Activated CD8-positive, alpha-beta T cell treated with anti-CD3 and anti-CD28 coated beads, Interleukin-2, amount 10 ng/mL, durations not matched to agents 7 days and 5 days (primary cell): ENCODE data around the gene MFAP3L. TPM values are rescaled to one million over a fixed set of nuclear protein-coding genes. Genes with fewer than 3 reads are reported as not detected.

Experiments used
- ATAC-seq: fragments of 150-1000 bp; cut with Tn5 transposase; one replicate; pipeline ENCODE4 v1.10.0; 2021; ENCODE audit warnings: moderate library complexity
- CTCF ChIA-PET: fragments of 350-600 bp; sonication (Branson Sonifier 250); formaldehyde crosslinking; loops from one replicate; lab custom pipeline; 2021; ENCODE audit warnings: antibody characterized with exemption; lab: Charles Lee
- POLR2A ChIA-PET: fragments of 350-600 bp; sonication (Branson Sonifier 250); formaldehyde crosslinking; loops from one replicate; lab custom pipeline; 2021; ENCODE audit warnings: antibody characterized with exemption; lab: Charles Lee
- DNase-seq: peaks from one replicate; pipeline ENCODE4 v3.0.0-alpha.2; 2020
- H3K27ac Mint-ChIP-seq: one replicate; pipeline ENCODE4 v1.8.0; 2021; ENCODE audit warnings: mild to moderate bottlenecking, mixed read lengths
- H3K27me3 Mint-ChIP-seq: one replicate; pipeline ENCODE4 v1.8.0; 2021; ENCODE audit warnings: low read depth, mixed read lengths
- H3K36me3 Mint-ChIP-seq: one replicate; pipeline ENCODE4 v1.8.0; 2021; ENCODE audit warnings: low read depth, mixed read lengths
- H3K4me1 Mint-ChIP-seq: one replicate; pipeline ENCODE4 v1.8.0; 2021; ENCODE audit warnings: low read depth, mixed read lengths
- H3K4me3 Mint-ChIP-seq: one replicate; pipeline ENCODE4 v1.8.0; 2021; ENCODE audit warnings: mild to moderate bottlenecking, mixed read lengths
- H3K9me3 Mint-ChIP-seq: one replicate; pipeline ENCODE4 v1.8.0; 2022; ENCODE audit warnings: mixed read lengths; ENCODE audit not compliant: insufficient read depth
- total RNA-seq, 2 experiments: library from RNA; stranded (reverse); gene quantifications; one replicate each; pipeline ENCODE4 v1.2.3, GENCODE V29; 2021

MFAP3L gene
- total RNA-seq, 2 experiments from 2014 or later = 0.03 to 0.32 TPM

DNA sequence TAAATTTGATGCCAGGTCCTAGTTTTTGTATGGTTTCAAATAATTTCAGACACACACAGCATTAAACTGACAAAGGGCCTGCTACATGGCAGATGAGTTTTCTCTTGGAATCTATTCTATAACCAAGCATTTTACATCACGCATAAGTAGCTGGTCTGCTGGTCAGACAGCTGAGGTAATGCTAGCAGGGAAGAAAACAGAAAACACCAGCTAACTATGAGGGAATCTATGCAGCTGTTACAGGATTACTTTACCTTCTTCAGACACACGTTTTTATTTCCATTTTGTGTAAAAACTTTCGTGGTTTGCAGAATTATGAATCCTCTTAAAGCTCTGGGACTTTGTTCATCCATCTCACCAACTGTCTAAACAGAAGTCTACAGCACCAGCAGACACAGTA, 42.0 kb downstream of the MFAP3L start:
- H3K4me3 Mint-ChIP-seq = no peak overlapping the region
- no peak for DNase-seq
- H3K36me3 Mint-ChIP-seq = no peaks in the 10 kb centered on the region
- ChIA-PET POLR2A (no interaction called here), CTCF (no interaction called here)
- no peak for ATAC-seq
- H3K4me1 Mint-ChIP-seq = no peaks in the 10 kb centered on the region
- no peak overlapping the region for H3K27ac Mint-ChIP-seq
- H3K9me3 Mint-ChIP-seq = no peaks in the 10 kb centered on the region
- peaks cover 9% of the 10 kb centered on the region for H3K27me3 Mint-ChIP-seq

DNA sequence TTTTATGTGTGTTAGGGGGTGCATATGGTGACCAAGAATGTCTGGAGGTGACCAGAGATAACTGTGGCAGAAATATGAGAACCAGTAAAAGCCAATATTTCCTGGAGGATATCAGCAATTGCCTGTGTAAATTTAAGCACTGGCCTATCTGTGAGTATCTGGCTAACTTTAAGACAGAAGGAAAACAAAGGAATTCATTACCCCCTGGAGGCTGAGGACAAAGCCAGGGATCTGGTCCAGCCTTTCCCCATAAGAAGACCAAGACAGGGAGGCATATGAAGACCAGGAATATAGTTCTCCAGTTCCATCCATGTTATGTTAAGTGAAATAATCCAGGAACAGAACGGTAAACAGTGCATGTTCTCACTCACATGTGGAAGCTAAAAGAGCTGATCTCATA, 49.2 kb downstream of the MFAP3L start:
- Mint-ChIP-seq H3K27ac (no peak overlapping the region), H3K4me1 (no peaks in the 10 kb centered on the region), H3K4me3 (no peak overlapping the region), H3K9me3 (no peaks in the 10 kb centered on the region), H3K36me3 (no peaks in the 10 kb centered on the region), H3K27me3 (peaks cover 5% of the 10 kb centered on the region)
- ChIA-PET POLR2A (no interaction called here), CTCF (no interaction called here)
- ATAC-seq (no peak), DNase-seq (no peak)

DNA sequence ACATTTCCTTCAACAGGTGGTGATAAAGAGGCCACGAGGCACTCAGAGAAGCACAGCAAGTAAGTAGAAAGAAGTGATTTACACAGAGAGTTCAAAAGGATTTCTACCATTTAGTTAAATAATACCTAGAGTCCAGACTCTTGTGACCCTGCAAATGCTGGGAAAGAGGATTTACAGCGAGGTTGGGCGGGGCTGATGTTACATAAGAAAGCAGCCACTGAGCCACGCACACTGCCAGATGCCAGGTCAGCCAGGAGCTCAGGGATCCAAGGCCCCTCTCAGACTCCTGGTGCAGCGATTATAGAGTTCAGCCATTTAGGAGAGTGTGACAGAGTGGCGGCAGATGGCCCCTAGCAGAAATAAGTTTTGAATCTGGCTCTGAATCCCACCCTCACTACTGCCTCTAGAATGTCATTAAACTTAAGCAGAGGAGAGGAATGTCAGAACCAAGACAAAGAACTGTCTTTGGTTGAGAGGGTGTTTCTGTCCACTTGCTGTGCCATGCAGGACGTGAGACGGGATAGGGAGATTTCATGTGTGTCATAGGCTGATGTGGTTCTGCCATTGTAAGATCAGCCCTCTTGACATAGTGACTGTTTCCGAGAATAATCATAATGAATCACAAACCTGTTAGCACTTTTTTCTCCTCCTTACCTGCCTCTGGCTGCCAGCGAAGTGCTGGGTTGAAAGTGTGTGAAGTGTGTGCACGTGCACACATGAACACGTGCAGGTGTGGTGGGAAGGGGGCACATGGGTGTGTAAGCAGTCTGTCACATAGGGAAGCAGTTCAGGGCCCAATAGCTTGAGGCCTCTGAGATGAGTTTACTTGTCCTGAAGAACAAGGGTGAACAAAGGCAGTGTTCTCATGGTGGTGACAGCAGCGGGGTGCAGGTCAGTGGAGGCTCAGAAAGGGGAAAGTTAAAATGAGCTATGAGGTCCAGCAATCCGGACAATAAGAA, 50.1 kb downstream of the MFAP3L start:
- ATAC-seq (no peak), DNase-seq (no peak)
- Mint-ChIP-seq H3K36me3 (no peaks in the 10 kb centered on the region), H3K4me3 (no peak overlapping the region), H3K9me3 (no peaks in the 10 kb centered on the region), H3K27ac (no peak overlapping the region), H3K27me3 (peaks cover 2% of the 10 kb centered on the region), H3K4me1 (no peaks in the 10 kb centered on the region)
- ChIA-PET CTCF (no interaction called here), POLR2A (no interaction called here)

DNA sequence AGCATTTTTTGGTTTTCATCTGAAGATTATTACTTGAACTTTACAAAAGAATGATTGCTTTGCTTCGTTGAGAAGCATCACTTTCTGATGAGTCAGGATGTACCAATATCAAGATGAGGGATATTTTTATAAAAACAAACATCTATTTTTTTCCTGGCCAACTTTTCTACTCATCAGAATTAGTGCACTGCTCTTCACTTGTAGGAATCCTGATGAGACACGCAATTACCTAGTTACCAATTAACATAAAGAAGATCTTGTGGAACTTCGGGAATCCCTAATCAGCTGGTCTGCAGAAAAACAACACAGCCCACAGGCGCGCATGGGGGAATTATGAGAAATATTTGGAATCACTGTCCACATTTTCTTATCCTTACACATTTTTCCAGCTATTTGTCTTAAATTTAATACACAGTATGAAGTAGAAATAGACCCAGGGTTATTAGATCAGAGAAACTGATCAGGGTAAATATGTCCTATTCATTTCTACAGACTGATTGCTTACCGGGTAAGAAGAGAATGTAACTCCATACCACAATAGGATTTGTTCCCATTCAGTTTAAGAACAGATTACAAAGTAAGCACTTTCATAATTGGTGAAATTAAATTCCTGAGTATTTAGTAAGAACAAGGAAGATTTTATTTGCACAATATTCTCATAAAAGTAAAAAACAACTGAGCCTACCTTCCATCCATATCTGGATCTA, 50.9 kb downstream of the MFAP3L start:
- no peak overlapping the region for H3K4me3 Mint-ChIP-seq
- ATAC-seq (no peak), DNase-seq (no peak)
- no peak overlapping the region for H3K27ac Mint-ChIP-seq
- no peaks in the 10 kb centered on the region for H3K36me3 Mint-ChIP-seq
- ChIA-PET POLR2A (no interaction called here), CTCF (no interaction called here)
- H3K4me1 Mint-ChIP-seq = no peaks in the 10 kb centered on the region
- no peaks in the 10 kb centered on the region for H3K9me3 Mint-ChIP-seq
- peaks cover 2% of the 10 kb centered on the region for H3K27me3 Mint-ChIP-seq

DNA sequence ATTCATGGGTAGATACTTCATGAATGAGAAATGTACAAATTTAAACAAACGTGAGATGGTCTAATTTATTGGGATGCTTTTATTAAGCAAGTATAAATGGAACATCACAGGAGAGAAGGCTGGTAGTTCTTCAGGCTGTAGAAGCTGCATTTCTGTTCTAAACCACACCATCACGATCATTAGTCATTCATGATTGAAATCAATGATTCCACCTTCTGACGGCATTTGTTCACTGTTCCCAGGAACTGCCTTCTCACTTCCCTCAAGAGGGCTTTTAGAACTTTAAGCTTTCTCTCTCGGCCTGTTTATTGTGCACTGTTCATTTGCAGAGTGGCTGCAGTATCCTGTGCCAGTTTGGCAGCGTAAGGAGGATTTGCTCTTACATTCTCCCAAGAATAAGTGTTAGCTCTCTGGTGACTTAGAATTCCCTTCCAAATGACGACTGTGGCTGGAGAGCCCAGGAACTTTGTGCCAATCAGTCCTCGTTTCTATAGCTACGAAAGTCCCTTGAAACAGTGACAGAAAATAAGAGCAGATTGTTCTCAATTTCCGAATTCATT, 54.7 kb downstream of the MFAP3L start:
- no peaks in the 10 kb centered on the region for H3K36me3 Mint-ChIP-seq
- ATAC-seq (no peak), DNase-seq (no peak)
- H3K4me1 Mint-ChIP-seq = no peaks in the 10 kb centered on the region
- H3K27me3 Mint-ChIP-seq = peaks cover 5% of the 10 kb centered on the region
- no peak overlapping the region for H3K4me3 Mint-ChIP-seq
- H3K27ac Mint-ChIP-seq = no peak overlapping the region
- POLR2A ChIA-PET = no interaction called here
- CTCF ChIA-PET = no interaction called here
- H3K9me3 Mint-ChIP-seq = no peaks in the 10 kb centered on the region

DNA sequence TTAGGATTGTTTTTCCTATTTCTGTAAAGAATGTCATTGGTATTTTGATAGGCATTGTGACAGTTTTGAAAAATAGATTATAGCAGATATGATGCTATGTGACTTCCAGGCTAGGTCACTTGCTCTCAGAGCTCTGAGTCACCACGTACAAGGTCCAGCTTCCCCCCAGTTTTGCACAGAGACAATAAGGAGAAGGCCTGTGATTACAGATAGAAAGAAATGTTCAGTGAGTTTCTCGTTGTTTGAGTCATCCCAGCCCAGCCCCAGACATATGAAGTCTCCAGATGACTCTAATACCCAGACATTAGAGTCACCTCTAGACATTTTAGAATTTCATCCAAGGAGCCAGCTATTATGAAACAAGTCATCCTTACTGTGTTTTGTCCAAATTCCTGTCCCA, 57.2 kb downstream of the MFAP3L start:
- Mint-ChIP-seq H3K4me1 (no peaks in the 10 kb centered on the region), H3K9me3 (no peaks in the 10 kb centered on the region), H3K27ac (no peak overlapping the region), H3K36me3 (no peaks in the 10 kb centered on the region), H3K27me3 (peaks cover 4% of the 10 kb centered on the region), H3K4me3 (no peak overlapping the region)
- ATAC-seq (no peak), DNase-seq (no peak)
- CTCF ChIA-PET = no interaction called here
- POLR2A ChIA-PET = no interaction called here

DNA sequence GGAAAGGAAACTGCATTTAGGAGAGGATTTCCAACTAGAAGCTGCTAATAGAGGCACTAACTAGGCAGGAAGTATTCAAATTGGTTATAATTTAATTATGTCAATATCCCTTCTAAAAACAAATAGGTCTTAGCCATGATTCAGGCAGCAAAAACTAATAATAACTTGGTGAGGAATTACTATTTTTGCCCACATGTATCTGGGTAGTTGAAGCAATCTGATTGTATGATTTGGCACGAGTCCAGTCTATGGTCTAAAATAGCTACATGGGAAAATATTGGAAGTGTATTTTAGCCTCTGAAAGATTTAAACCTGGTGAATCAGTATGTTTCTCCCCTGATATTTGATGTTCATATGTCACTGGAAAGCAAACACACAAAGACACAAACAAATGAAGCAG, 62.2 kb downstream of the MFAP3L start:
- H3K4me3 Mint-ChIP-seq = no peak overlapping the region
- no peaks in the 10 kb centered on the region for H3K9me3 Mint-ChIP-seq
- ChIA-PET POLR2A (no interaction called here), CTCF (no interaction called here)
- ATAC-seq (no peak), DNase-seq (no peak)
- H3K4me1 Mint-ChIP-seq = no peaks in the 10 kb centered on the region
- H3K27ac Mint-ChIP-seq = no peak overlapping the region
- peaks cover 4% of the 10 kb centered on the region for H3K27me3 Mint-ChIP-seq
- no peaks in the 10 kb centered on the region for H3K36me3 Mint-ChIP-seq

DNA sequence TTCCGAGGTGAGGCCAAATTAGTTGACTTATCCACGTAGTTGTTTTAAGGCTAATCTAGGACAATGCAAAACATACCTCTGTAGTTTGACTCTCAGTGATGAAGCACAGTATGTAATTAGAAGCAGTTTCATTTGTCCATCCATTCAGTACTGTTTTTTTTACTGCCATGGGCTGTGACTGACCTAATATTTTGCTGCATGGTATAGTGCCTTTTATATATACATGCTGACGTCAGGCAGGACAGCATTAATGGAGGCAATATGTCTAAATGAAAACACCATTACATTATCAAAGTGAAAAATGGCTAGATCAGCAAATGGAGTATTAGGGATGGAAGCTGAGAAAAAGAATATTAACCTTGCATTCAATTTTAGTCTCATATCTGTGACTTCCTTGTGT, 66.9 kb downstream of the MFAP3L start:
- H3K9me3 Mint-ChIP-seq = no peaks in the 10 kb centered on the region
- ChIA-PET CTCF (no interaction called here), POLR2A (no interaction called here)
- no peak overlapping the region for H3K27ac Mint-ChIP-seq
- no peaks in the 10 kb centered on the region for H3K4me1 Mint-ChIP-seq
- no peaks in the 10 kb centered on the region for H3K27me3 Mint-ChIP-seq
- ATAC-seq = no peak
- no peak for DNase-seq
- no peak overlapping the region for H3K4me3 Mint-ChIP-seq
- H3K36me3 Mint-ChIP-seq = no peaks in the 10 kb centered on the region

DNA sequence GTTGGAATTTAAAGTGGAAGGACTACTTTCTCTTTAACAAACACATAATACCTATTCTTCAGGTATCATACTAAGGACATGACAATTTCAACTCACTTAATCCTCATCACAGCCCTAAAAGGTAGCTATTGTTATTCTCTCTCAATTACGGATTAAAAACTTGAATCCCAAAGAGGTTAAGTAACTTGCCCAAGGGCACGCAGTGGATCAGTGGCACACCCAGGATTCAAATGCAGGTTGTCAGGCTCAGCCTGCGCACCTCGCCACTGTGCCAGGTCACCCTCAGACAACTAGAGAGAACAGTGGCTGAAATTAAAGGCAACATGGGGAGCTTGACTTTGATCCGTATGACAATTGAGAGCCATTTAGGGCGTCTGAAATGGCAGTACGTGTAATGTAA, 67.6 kb downstream of the MFAP3L start:
- no peaks in the 10 kb centered on the region for H3K27me3 Mint-ChIP-seq
- H3K9me3 Mint-ChIP-seq = no peaks in the 10 kb centered on the region
- H3K27ac Mint-ChIP-seq = no peak overlapping the region
- DNase-seq = no peak
- no peaks in the 10 kb centered on the region for H3K4me1 Mint-ChIP-seq
- ATAC-seq = no peak
- H3K36me3 Mint-ChIP-seq = no peaks in the 10 kb centered on the region
- no peak overlapping the region for H3K4me3 Mint-ChIP-seq
- ChIA-PET POLR2A (no interaction called here), CTCF (no interaction called here)

DNA sequence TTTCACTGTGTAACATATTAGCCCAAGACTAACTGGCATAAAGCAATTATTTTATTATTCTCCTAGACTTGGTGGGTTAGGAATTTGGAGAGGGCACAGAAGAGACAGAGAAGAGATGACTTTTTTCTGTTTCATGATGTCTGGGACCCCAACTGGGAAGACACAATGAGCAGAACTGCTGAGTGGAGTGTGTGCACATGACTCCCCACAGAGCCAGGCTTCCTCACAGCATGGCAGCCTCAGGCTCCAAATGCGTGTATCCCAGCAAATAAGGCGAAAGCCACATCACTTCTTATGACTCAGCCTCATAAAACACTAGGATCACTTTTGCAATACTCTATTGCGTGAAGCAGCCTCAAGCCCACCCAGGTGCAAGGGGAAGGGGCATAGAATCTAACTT, 68.4 kb downstream of the MFAP3L start:
- CTCF ChIA-PET = no interaction called here
- ATAC-seq = no peak

DNA sequence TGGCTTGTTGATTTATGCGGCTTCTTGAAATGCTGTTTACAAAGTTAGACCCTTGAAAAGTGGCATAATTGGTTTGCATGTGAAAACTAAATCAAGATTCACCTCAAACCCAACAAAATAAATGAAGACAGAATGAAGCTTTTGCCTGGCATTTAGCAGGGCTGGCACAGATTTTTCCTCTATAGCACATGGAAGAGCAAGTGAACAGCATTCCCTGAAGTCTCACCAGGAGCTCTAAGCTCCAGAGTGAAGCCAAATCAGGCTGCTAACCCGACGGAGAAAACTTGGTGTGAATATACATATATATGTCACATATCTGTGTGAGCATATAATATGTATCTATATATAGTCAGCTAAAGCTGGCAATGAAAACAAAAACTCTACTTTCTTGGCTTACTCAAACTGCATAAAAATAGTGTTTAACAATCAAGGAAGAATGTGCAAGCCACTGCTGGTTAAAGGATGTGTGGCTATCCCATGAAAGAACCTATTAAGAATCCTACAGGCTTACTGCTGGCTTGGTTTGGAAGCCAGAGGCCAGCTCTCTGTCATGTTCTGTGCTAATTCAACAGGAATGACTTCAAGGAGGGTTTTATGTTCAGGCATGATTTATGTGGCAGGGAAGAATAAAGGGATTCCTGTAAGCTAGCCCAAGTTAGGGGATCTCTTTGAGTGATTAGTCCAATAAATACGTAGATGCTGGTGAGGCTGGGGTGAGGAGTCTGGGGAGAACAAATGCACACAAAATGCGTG, 69.9 kb downstream of the MFAP3L start:
- ATAC-seq (no peak), DNase-seq (no peak)
- ChIA-PET POLR2A (no interaction called here), CTCF (no interaction called here)
- H3K9me3 Mint-ChIP-seq = no peaks in the 10 kb centered on the region
- H3K4me3 Mint-ChIP-seq = no peak overlapping the region
- no peaks in the 10 kb centered on the region for H3K27me3 Mint-ChIP-seq
- no peaks in the 10 kb centered on the region for H3K4me1 Mint-ChIP-seq
- H3K27ac Mint-ChIP-seq = no peak overlapping the region
- H3K36me3 Mint-ChIP-seq = no peaks in the 10 kb centered on the region

More for the DNA sequence above, 68.4 kb downstream of the MFAP3L start:
- DNase-seq = no peak
- Mint-ChIP-seq H3K36me3 (no peaks in the 10 kb centered on the region), H3K27me3 (no peaks in the 10 kb centered on the region), H3K4me1 (no peaks in the 10 kb centered on the region), H3K27ac (no peak overlapping the region), H3K9me3 (no peaks in the 10 kb centered on the region), H3K4me3 (no peak overlapping the region)
- POLR2A ChIA-PET = no interaction called here

DNA sequence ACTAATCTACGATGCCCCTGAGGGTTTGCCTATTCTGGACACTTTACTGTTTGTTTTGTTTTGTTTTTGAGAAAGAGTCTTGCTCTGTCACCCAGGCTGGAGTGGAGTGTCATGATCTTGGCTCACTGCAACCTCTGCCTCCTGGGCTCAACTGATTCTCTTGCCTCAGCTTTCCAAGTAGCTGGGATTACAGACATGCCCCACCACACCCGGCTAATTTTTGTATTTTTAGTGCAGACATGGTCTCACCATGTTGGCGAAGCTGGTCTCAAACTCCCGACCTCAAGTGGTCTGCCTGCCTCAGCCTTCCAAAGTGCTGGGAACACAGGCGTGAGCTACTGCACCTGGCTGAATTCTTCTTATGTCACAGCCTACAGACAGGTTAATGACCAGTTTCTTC, 70.7 kb downstream of the MFAP3L start:
- no peaks in the 10 kb centered on the region for H3K4me1 Mint-ChIP-seq
- ChIA-PET CTCF (no interaction called here), POLR2A (no interaction called here)
- H3K27ac Mint-ChIP-seq = no peak overlapping the region
- H3K4me3 Mint-ChIP-seq = no peak overlapping the region
- DNase-seq (no peak), ATAC-seq (no peak)
- H3K36me3 Mint-ChIP-seq = no peaks in the 10 kb centered on the region
- H3K9me3 Mint-ChIP-seq = no peaks in the 10 kb centered on the region
- H3K27me3 Mint-ChIP-seq = no peaks in the 10 kb centered on the region
